DOHH2 (cell line): ENCODE measurements around the gene GPRC5C.

Experiments used
- EZH2phosphoT487 ChIP-seq: fragments of 200-600 bp; sonication (generic); IDR thresholded peaks from 2 replicates; pipeline ENCODE4 v1.6.1; 2017; ENCODE audit warnings: borderline replicate concordance, mild to moderate bottlenecking, antibody characterized with exemption, low read length, moderate library complexity, mixed read lengths
- TF ChIP-seq, protein P1 (sequence below): fragments of 200-600 bp; sonication (generic); IDR thresholded peaks from one replicate; pipeline ENCODE4 v1.5.1; 2014; ENCODE audit warnings: antibody characterized with exemption, mild to moderate bottlenecking, low read depth, low read length; ENCODE audit not compliant: poor library complexity, severe bottlenecking

DNA sequence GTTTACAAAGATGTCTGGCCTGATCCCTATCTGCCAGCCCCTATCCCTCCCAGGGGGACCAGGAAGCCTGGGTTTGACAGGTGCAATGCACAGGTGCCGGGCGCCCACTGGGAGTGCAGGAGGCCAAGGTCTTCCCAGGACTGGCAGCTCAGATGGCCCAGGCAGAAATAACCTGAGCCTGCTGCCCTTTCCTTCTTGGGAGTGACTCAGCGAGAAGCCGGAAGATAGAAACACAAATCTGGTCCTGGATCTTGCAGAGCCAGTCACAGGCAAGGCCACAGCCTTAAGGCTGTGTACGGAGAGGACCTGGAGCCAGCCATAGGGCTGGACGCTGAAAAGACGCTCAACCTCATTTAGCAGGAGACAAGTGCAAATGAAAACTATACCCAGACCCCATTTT is 36.9 kb upstream of the GPRC5C start:
- TF ChIP-seq, protein P1, sequence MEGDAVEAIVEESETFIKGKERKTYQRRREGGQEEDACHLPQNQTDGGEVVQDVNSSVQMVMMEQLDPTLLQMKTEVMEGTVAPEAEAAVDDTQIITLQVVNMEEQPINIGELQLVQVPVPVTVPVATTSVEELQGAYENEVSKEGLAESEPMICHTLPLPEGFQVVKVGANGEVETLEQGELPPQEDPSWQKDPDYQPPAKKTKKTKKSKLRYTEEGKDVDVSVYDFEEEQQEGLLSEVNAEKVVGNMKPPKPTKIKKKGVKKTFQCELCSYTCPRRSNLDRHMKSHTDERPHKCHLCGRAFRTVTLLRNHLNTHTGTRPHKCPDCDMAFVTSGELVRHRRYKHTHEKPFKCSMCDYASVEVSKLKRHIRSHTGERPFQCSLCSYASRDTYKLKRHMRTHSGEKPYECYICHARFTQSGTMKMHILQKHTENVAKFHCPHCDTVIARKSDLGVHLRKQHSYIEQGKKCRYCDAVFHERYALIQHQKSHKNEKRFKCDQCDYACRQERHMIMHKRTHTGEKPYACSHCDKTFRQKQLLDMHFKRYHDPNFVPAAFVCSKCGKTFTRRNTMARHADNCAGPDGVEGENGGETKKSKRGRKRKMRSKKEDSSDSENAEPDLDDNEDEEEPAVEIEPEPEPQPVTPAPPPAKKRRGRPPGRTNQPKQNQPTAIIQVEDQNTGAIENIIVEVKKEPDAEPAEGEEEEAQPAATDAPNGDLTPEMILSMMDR: no peak
- no peak for TF ChIP-seq EZH2phosphoT487
